ENCODE data around the gene AKR1D1.
A peak's percentile ranks its signal among the peaks of the same experiment; 100 is the strongest.

- peak in 1 of 2 donors; percentile 37 for TF ChIP-seq CTCF (IDR thresholded peaks at IDR 0.05)
- TF ChIP-seq EP300 (IDR thresholded peaks at IDR 0.05) = no peak
Observed at GRCh38 chr7:138161600-138162081, 85.4 kb downstream of the AKR1D1 start.
